Endothelial cell of umbilical vein (primary cell): ENCODE data around the gene SORL1.

Experiments
- EZH2 ChIP-seq: IDR thresholded peaks from 2 replicates; pipeline ENCODE4 v1.6.1; 2012; ENCODE audit warnings: borderline replicate concordance, low read depth, mild to moderate bottlenecking, moderate library complexity, low read length, inconsistent platforms; ENCODE audit not compliant: severe bottlenecking
- MYC ChIP-seq: IDR thresholded peaks from one replicate; pipeline ENCODE4 v1.6.1; 2011; ENCODE audit warnings: mild to moderate bottlenecking, low read depth, low read length
- POLR2A ChIP-seq: IDR thresholded peaks from 2 replicates; pipeline ENCODE4 v1.6.1; 2012; ENCODE audit warnings: low read depth, mild to moderate bottlenecking, control low read depth, low read length
- POLR2AphosphoS5 ChIP-seq: IDR thresholded peaks from 2 replicates; pipeline ENCODE4 v1.6.1; 2012; ENCODE audit warnings: low read depth, mild to moderate bottlenecking, control low read depth, low read length, moderate library complexity; ENCODE audit not compliant: insufficient read depth
- TF ChIP-seq, protein P1 (sequence below), 2 donors: IDR thresholded peaks; 1 replicate in 1 of 2; 2 replicates in 1 of 2; pipeline ENCODE4 v1.5.1; 2011; ENCODE audit warnings: low read length in 2 of 2, mild to moderate bottlenecking in 2 of 2, moderate library complexity in 2 of 2, control low read depth in 1 of 2, inconsistent platforms in 1 of 2, low read depth in 1 of 2; ENCODE audit not compliant: insufficient read depth in 1 of 2; ENCODE audit errors: extremely low read depth in 1 of 2
- TF ChIP-seq, protein P2 (sequence below): IDR thresholded peaks from 2 replicates; pipeline ENCODE4 v1.6.1; 2011; ENCODE audit not compliant: insufficient read depth, insufficient read length

DNA sequence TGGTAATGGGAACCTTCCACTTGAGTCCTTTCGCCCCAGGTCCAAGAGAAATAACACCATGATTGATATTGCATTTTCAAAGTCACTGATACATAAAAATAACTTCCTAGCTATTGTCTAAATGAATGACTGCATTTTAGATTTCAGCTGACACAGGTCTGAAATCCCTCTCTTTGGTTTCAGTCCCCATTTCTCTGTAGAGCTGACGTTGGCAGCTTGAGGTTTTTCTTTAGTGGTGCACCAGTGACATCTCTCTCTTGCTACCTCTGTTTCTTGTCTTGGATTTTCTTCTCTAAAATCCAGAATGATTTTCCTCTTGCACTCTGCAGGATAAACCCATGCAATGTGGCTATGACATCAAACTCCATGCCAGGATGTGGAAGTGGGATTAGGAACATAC, 31.7 kb upstream of the SORL1 start:
- TF ChIP-seq, protein P1, sequence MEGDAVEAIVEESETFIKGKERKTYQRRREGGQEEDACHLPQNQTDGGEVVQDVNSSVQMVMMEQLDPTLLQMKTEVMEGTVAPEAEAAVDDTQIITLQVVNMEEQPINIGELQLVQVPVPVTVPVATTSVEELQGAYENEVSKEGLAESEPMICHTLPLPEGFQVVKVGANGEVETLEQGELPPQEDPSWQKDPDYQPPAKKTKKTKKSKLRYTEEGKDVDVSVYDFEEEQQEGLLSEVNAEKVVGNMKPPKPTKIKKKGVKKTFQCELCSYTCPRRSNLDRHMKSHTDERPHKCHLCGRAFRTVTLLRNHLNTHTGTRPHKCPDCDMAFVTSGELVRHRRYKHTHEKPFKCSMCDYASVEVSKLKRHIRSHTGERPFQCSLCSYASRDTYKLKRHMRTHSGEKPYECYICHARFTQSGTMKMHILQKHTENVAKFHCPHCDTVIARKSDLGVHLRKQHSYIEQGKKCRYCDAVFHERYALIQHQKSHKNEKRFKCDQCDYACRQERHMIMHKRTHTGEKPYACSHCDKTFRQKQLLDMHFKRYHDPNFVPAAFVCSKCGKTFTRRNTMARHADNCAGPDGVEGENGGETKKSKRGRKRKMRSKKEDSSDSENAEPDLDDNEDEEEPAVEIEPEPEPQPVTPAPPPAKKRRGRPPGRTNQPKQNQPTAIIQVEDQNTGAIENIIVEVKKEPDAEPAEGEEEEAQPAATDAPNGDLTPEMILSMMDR (IDR thresholded peaks at IDR 0.05; ENCODE audit: extremely low read depth in 1 of 2, insufficient read depth in 1 of 2, low read depth in 1 of 2, low read length in 2 of 2): no peak
- TF ChIP-seq, protein P2, sequence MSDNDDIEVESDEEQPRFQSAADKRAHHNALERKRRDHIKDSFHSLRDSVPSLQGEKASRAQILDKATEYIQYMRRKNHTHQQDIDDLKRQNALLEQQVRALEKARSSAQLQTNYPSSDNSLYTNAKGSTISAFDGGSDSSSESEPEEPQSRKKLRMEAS: no peak
- TF ChIP-seq POLR2A: no peak
- no peak for TF ChIP-seq POLR2AphosphoS5
- no peak for TF ChIP-seq EZH2
- TF ChIP-seq MYC: no peak
